ENCODE data around the gene CCDC50.

CCDC50 gene

DNA sequence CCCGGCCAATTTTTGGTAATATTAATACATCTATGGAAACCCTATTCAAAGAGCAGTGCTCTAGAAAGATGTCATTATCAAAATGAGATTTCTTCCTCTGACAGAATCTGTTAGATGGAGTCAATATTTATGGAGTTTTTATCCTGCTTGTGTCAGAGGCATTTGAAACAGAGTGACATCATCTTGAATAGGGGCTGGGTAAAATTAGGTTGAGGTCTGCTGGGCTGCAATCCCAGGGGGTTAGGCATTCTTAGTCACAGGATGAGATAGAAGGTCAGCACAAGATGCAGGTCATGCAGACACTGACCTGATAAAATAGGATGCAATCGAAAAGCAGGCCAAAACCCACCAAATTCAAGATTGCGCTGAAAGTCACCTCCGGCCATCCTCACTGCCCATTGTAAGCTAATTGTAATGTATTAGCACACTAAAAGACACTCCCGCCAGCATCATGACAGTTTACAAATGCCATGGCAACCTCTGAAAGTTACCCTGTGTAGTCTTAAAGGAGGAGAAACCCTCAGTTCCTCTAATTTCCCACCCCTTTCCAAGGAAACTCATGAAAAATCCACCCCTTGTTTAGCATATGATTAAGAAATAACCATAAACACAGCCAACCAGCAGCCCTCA is 27.3 kb upstream of the CCDC50 start:
- Histone ChIP-seq H2BK12ac (ENCODE audit: low read length) (no peak overlapping the region), H3K79me1 (ENCODE audit: low read depth, low read length) (no peaks in the 10 kb centered on the region), H3K9ac (ENCODE audit: low read depth, low read length, poor library complexity) (no peak overlapping the region), H2AK5ac (ENCODE audit: low read depth, low read length) (no peak overlapping the region), H3K9me3 (replicated peaks in 1 of 2; ENCODE audit: control insufficient read depth in 2 of 2, insufficient read depth in 1 of 2, low read depth in 1 of 2, low read length in 2 of 2) (no peaks in the 10 kb centered on the region), H3K27me3 (ENCODE audit: control insufficient read depth in 3 of 3, insufficient read depth in 3 of 3, low read depth in 1 of 3, low read length in 3 of 3) (no peaks in the 10 kb centered on the region), H2AFZ (ENCODE audit: low read length) (no peak overlapping the region), H3K4me3 (ENCODE audit: low read length in 2 of 2) (no peak overlapping the region), H3K23ac (ENCODE audit: low read depth, low read length, poor library complexity) (no peak overlapping the region), H2BK120ac (ENCODE audit: low read depth, low read length) (no peak overlapping the region), H2BK5ac (ENCODE audit: low read length) (no peak overlapping the region), H3K4me2 (ENCODE audit: insufficient read depth, low read length, poor library complexity, severe bottlenecking) (no peak overlapping the region), H2BK15ac (ENCODE audit: low read length) (no peak overlapping the region), H3K4me1 (ENCODE audit: control insufficient read depth in 2 of 2, insufficient read depth in 1 of 2, low read depth in 1 of 2, low read length in 2 of 2) (peaks cover 0 to 3% of the 10 kb centered on the region in 2 donors), H4K91ac (ENCODE audit: low read depth, low read length, poor library complexity) (no peak overlapping the region), H3K27ac (replicated peaks; ENCODE audit: low read length) (no peak overlapping the region), H3K36me3 (replicated peaks in 1 of 2; ENCODE audit: control insufficient read depth in 2 of 2, insufficient read depth in 2 of 2, low read length in 2 of 2) (no peaks in the 10 kb centered on the region), H3K18ac (ENCODE audit: low read length) (no peak overlapping the region), H3K14ac (ENCODE audit: low read length) (no peak overlapping the region), H4K8ac (ENCODE audit: low read depth, low read length) (no peak overlapping the region), H3K4ac (ENCODE audit: low read length) (no peak overlapping the region)
- DNase-seq (ENCODE audit: low spot score), result no peak
- WGBS, 2 donors (ENCODE audit: extremely low coverage in 2 of 2, insufficient read length in 2 of 2, insufficient replicate concordance in 1 of 2), result no CpG with 5 or more reads among the region's 5 CpGs

DNA sequence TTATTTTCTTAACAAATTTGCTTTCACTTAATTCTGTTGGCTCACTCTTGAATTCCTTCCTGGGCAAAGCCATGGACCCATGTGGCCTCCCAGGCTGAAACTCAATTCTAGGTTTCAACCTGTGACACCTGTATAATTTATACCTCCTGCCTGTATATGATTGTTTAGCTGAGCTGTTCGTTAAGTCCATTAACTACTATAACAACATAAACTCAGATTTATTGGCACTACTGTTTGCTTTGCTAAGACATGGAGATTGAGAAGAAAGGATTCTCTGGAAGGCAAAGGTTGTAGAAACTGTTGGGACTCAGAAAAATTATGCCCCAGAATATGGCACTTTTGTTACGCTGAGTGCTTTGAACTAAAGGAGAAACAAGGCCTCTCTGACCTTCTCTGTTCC is 26.7 kb upstream of the CCDC50 start:
- Histone ChIP-seq H3K4me2 (ENCODE audit: insufficient read depth, low read length, poor library complexity, severe bottlenecking) (no peak overlapping the region), H3K27me3 (ENCODE audit: control insufficient read depth in 3 of 3, insufficient read depth in 3 of 3, low read depth in 1 of 3, low read length in 3 of 3) (no peaks in the 10 kb centered on the region), H3K79me1 (ENCODE audit: low read depth, low read length) (no peaks in the 10 kb centered on the region), H3K36me3 (replicated peaks in 1 of 2; ENCODE audit: control insufficient read depth in 2 of 2, insufficient read depth in 2 of 2, low read length in 2 of 2) (no peaks in the 10 kb centered on the region), H3K4ac (ENCODE audit: low read length) (no peak overlapping the region), H3K27ac (replicated peaks; ENCODE audit: low read length) (no peak overlapping the region), H2AK5ac (ENCODE audit: low read depth, low read length) (no peak overlapping the region), H2AFZ (ENCODE audit: low read length) (no peak overlapping the region), H2BK5ac (ENCODE audit: low read length) (no peak overlapping the region), H3K9ac (ENCODE audit: low read depth, low read length, poor library complexity) (no peak overlapping the region), H2BK12ac (ENCODE audit: low read length) (no peak overlapping the region), H3K4me1 (ENCODE audit: control insufficient read depth in 2 of 2, insufficient read depth in 1 of 2, low read depth in 1 of 2, low read length in 2 of 2) (peaks cover 0 to 3% of the 10 kb centered on the region in 2 donors), H3K4me3 (ENCODE audit: low read length in 2 of 2) (no peak overlapping the region), H2BK15ac (ENCODE audit: low read length) (no peak overlapping the region), H3K14ac (ENCODE audit: low read length) (no peak overlapping the region), H4K8ac (ENCODE audit: low read depth, low read length) (no peak overlapping the region), H2BK120ac (ENCODE audit: low read depth, low read length) (no peak overlapping the region), H4K91ac (ENCODE audit: low read depth, low read length, poor library complexity) (no peak overlapping the region), H3K23ac (ENCODE audit: low read depth, low read length, poor library complexity) (no peak overlapping the region), H3K9me3 (replicated peaks in 1 of 2; ENCODE audit: control insufficient read depth in 2 of 2, insufficient read depth in 1 of 2, low read depth in 1 of 2, low read length in 2 of 2) (no peaks in the 10 kb centered on the region), H3K18ac (ENCODE audit: low read length) (no peak overlapping the region)
- no peak for DNase-seq (ENCODE audit: low spot score)
- no CpG with 5 or more reads among the region's 2 CpGs for WGBS, 2 donors (ENCODE audit: extremely low coverage in 2 of 2, insufficient read length in 2 of 2, insufficient replicate concordance in 1 of 2)

DNA sequence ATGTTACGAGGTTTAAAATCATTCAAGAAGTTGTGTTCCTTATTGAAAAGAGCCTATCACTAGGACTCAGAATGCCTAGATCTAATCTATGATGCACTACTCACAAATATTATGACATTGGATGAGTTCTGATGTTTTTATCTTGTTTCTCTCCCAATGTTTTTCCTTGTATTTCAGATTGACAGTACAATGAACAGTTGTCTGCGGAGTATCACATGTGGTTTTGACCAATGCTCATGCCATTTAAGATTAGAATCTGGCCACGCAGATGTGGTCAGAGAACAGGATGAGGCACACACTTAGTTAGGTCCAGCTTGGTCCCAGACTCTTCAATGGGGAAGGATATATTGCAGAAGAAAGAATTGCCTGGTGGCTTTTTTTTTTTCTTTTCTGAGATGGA is 25.6 kb upstream of the CCDC50 start:
- no peak overlapping the region for H2BK15ac ChIP-seq (ENCODE audit: low read length)

DNA sequence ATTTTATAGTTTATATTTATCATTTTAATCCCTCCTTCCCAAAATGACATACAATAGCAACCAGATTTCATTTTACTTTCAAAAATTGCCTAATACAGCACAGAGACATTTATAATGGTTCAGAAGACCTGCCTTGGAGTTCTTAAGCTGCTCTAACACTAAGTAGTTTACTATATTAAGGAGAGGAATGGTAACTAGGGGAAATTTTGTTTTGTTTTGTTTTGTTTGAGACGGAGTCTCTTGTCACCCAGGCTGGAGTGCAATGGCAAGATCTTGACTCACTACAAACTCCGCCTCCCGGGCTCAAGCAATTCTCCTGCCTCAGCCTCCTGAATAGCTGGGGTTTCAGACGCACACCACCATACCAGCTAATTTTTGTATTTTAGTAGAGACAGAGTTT is 22.8 kb upstream of the CCDC50 start:
- H4K8ac ChIP-seq (ENCODE audit: low read depth, low read length), result no peak overlapping the region
- H3K27me3 ChIP-seq (ENCODE audit: control insufficient read depth in 3 of 3, insufficient read depth in 3 of 3, low read depth in 1 of 3, low read length in 3 of 3), result no peaks in the 10 kb centered on the region
- H3K4me1 ChIP-seq (ENCODE audit: control insufficient read depth in 2 of 2, insufficient read depth in 1 of 2, low read depth in 1 of 2, low read length in 2 of 2), result peaks cover 0 to 3% of the 10 kb centered on the region in 2 donors
- no peak overlapping the region for H2BK15ac ChIP-seq (ENCODE audit: low read length)
- no peak overlapping the region for H3K23ac ChIP-seq (ENCODE audit: low read depth, low read length, poor library complexity)
- H2BK5ac ChIP-seq (ENCODE audit: low read length), result no peak overlapping the region
- no peaks in the 10 kb centered on the region for H3K36me3 ChIP-seq (replicated peaks in 1 of 2; ENCODE audit: control insufficient read depth in 2 of 2, insufficient read depth in 2 of 2, low read length in 2 of 2)
- H3K4ac ChIP-seq (ENCODE audit: low read length), result no peak overlapping the region
- H3K4me2 ChIP-seq (ENCODE audit: insufficient read depth, low read length, poor library complexity, severe bottlenecking), result no peak overlapping the region
- no peaks in the 10 kb centered on the region for H3K9me3 ChIP-seq (replicated peaks in 1 of 2; ENCODE audit: control insufficient read depth in 2 of 2, insufficient read depth in 1 of 2, low read depth in 1 of 2, low read length in 2 of 2)
- H3K27ac ChIP-seq (replicated peaks; ENCODE audit: low read length), result no peak overlapping the region
- no peak overlapping the region for H3K9ac ChIP-seq (ENCODE audit: low read depth, low read length, poor library complexity)
- no CpG with 5 or more reads among the region's 4 CpGs for WGBS, 2 donors (ENCODE audit: extremely low coverage in 2 of 2, insufficient read length in 2 of 2, insufficient replicate concordance in 1 of 2)
- H2BK120ac ChIP-seq (ENCODE audit: low read depth, low read length), result no peak overlapping the region
- no peak overlapping the region for H3K14ac ChIP-seq (ENCODE audit: low read length)
- no peak overlapping the region for H3K4me3 ChIP-seq (ENCODE audit: low read length in 2 of 2)
- H3K79me1 ChIP-seq (ENCODE audit: low read depth, low read length), result no peaks in the 10 kb centered on the region
- H3K18ac ChIP-seq (ENCODE audit: low read length), result no peak overlapping the region
- H4K91ac ChIP-seq (ENCODE audit: low read depth, low read length, poor library complexity), result no peak overlapping the region
- no peak overlapping the region for H2BK12ac ChIP-seq (ENCODE audit: low read length)
- H2AFZ ChIP-seq (ENCODE audit: low read length), result no peak overlapping the region
- no peak overlapping the region for H2AK5ac ChIP-seq (ENCODE audit: low read depth, low read length)
- DNase-seq (ENCODE audit: low spot score), result no peak

More for the DNA sequence above, 25.6 kb upstream of the CCDC50 start:
- no peak overlapping the region for H3K18ac ChIP-seq (ENCODE audit: low read length)
- no peak for DNase-seq (ENCODE audit: low spot score)
- H2BK12ac ChIP-seq (ENCODE audit: low read length), result no peak overlapping the region
- no peak overlapping the region for H2AFZ ChIP-seq (ENCODE audit: low read length)
- no peak overlapping the region for H2AK5ac ChIP-seq (ENCODE audit: low read depth, low read length)
- H3K4ac ChIP-seq (ENCODE audit: low read length), result no peak overlapping the region
- no peak overlapping the region for H3K4me2 ChIP-seq (ENCODE audit: insufficient read depth, low read length, poor library complexity, severe bottlenecking)
- no peak overlapping the region for H3K9ac ChIP-seq (ENCODE audit: low read depth, low read length, poor library complexity)
- no peaks in the 10 kb centered on the region for H3K79me1 ChIP-seq (ENCODE audit: low read depth, low read length)
- H3K9me3 ChIP-seq (replicated peaks in 1 of 2; ENCODE audit: control insufficient read depth in 2 of 2, insufficient read depth in 1 of 2, low read depth in 1 of 2, low read length in 2 of 2), result no peaks in the 10 kb centered on the region
- WGBS, 2 donors (ENCODE audit: extremely low coverage in 2 of 2, insufficient read length in 2 of 2, insufficient replicate concordance in 1 of 2), result no CpG with 5 or more reads among the region's 3 CpGs
- H2BK120ac ChIP-seq (ENCODE audit: low read depth, low read length), result no peak overlapping the region
- H3K36me3 ChIP-seq (replicated peaks in 1 of 2; ENCODE audit: control insufficient read depth in 2 of 2, insufficient read depth in 2 of 2, low read length in 2 of 2), result no peaks in the 10 kb centered on the region
- H4K91ac ChIP-seq (ENCODE audit: low read depth, low read length, poor library complexity), result no peak overlapping the region
- no peak overlapping the region for H3K23ac ChIP-seq (ENCODE audit: low read depth, low read length, poor library complexity)
- no peak overlapping the region for H2BK5ac ChIP-seq (ENCODE audit: low read length)
- no peak overlapping the region for H3K4me3 ChIP-seq (ENCODE audit: low read length in 2 of 2)
- H3K4me1 ChIP-seq (ENCODE audit: control insufficient read depth in 2 of 2, insufficient read depth in 1 of 2, low read depth in 1 of 2, low read length in 2 of 2), result peaks cover 0 to 3% of the 10 kb centered on the region in 2 donors
- H4K8ac ChIP-seq (ENCODE audit: low read depth, low read length), result no peak overlapping the region
- H3K27ac ChIP-seq (replicated peaks; ENCODE audit: low read length), result no peak overlapping the region
- H3K14ac ChIP-seq (ENCODE audit: low read length), result no peak overlapping the region
- no peaks in the 10 kb centered on the region for H3K27me3 ChIP-seq (ENCODE audit: control insufficient read depth in 3 of 3, insufficient read depth in 3 of 3, low read depth in 1 of 3, low read length in 3 of 3)

Data from neuronal stem cell (in vitro differentiated cells).